Dermis blood vessel endothelial cell (primary cell): ENCODE data around the gene EFNA1. TPM values are rescaled to one million over a fixed set of nuclear protein-coding genes. Genes with fewer than 3 reads are reported as not detected.

ENCODE experiments used
- DNase-seq: peaks from one replicate; pipeline ENCODE4 v3.0.0; 2010
- total RNA-seq: library from RNA; depleted of rRNA; stranded (reverse); fragments of >200 nt; gene quantifications from 2 replicates; pipeline ENCODE4 v1.2.3, GENCODE V29; 2014

EFNA1 gene
- total RNA-seq: 119 and 138 TPM in 2 replicates

- peak; percentile 91 for DNase-seq
These were observed at the start of gene EFNA1 for GRCh38 chr1:155127105-155127966. EFNA1 (plus strand) TSS chr1:155127876; CDS start chr1:155127978, 102 bp downstream.

GRCh38 chr1:155078469-155079209, 49.0 kb upstream of the EFNA1 start, which contains the start of gene EFNA3:
EFNA3 (plus strand) TSS chr1:155078837; CDS start chr1:155078942, 105 bp downstream.
- peak; percentile 71 for DNase-seq

GRCh38 chr1:155079210-155079486, 48.5 kb upstream of the EFNA1 start:
- no peak for DNase-seq

GRCh38 chr1:155079487-155080311, 48.0 kb upstream of the EFNA1 start:
- DNase-seq: no peak

GRCh38 chr1:155080312-155081228, 47.1 kb upstream of the EFNA1 start:
- no peak for DNase-seq

GRCh38 chr1:155081472-155082300, 46.0 kb upstream of the EFNA1 start:
- no peak for DNase-seq

GRCh38 chr1:155082301-155083051, 45.2 kb upstream of the EFNA1 start:
- no peak for DNase-seq

- DNase-seq: no peak
These were observed 44.6 kb upstream of the EFNA1 start for GRCh38 chr1:155083052-155083541.

GRCh38 chr1:155083865-155084721, 43.6 kb upstream of the EFNA1 start:
- DNase-seq: peak; percentile 47

- peak; percentile 97 for DNase-seq
These were observed 42.8 kb upstream of the EFNA1 start for GRCh38 chr1:155084722-155085503.

- DNase-seq: peak; percentile 41
These were observed 42.1 kb upstream of the EFNA1 start for GRCh38 chr1:155085504-155086127.

GRCh38 chr1:155086128-155086741, 41.4 kb upstream of the EFNA1 start:
- peak; percentile 77 for DNase-seq

GRCh38 chr1:155086856-155087535, 40.7 kb upstream of the EFNA1 start:
- DNase-seq: no peak

- peak; percentile 90 for DNase-seq
These were observed 36.3 kb upstream of the EFNA1 start for GRCh38 chr1:155091071-155092051.

- DNase-seq: no peak
These were observed 35.5 kb upstream of the EFNA1 start for GRCh38 chr1:155092131-155092530.
